Medulla oblongata (tissue), 1 donor: ENCODE data around the gene DHRS2.

Experiments
- DNase-seq: peaks from one replicate; pipeline ENCODE4 v3.0.0-alpha.2; 2015; ENCODE audit errors: extremely low spot score

The DHRS2 gene

GRCh38 chr14:23693252-23693775 lies 57.1 kb downstream of the DHRS2 start:
- DNase-seq: no peak

GRCh38 chr14:23694085-23694948 lies 58.2 kb downstream of the DHRS2 start:
- no peak for DNase-seq
